C4-2B (cell line): Measurements from ENCODE around the gene SWI5.

Source experiments
- ZFX ChIP-seq: fragments of 450-650 bp; IDR thresholded peaks from 2 replicates; pipeline ENCODE4 v1.6.1; 2017
- TF ChIP-seq, protein P1 (sequence below): fragments of 450-650 bp; conservative IDR thresholded peaks from 2 replicates; pipeline ENCODE4 v1.5.1; 2017; ENCODE audit warnings: mild to moderate bottlenecking

- TF ChIP-seq ZFX = no peak
- TF ChIP-seq, protein P1, sequence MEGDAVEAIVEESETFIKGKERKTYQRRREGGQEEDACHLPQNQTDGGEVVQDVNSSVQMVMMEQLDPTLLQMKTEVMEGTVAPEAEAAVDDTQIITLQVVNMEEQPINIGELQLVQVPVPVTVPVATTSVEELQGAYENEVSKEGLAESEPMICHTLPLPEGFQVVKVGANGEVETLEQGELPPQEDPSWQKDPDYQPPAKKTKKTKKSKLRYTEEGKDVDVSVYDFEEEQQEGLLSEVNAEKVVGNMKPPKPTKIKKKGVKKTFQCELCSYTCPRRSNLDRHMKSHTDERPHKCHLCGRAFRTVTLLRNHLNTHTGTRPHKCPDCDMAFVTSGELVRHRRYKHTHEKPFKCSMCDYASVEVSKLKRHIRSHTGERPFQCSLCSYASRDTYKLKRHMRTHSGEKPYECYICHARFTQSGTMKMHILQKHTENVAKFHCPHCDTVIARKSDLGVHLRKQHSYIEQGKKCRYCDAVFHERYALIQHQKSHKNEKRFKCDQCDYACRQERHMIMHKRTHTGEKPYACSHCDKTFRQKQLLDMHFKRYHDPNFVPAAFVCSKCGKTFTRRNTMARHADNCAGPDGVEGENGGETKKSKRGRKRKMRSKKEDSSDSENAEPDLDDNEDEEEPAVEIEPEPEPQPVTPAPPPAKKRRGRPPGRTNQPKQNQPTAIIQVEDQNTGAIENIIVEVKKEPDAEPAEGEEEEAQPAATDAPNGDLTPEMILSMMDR = no peak
These were observed 29.6 kb upstream of the SWI5 start for GRCh38 chr9:128246471-128246870.
